Keratinocyte (primary cell): ENCODE results near the gene KCNK5. TPM values are rescaled to one million over a fixed set of nuclear protein-coding genes. Genes with fewer than 3 reads are reported as not detected.

Experiments used
- DNase-seq: peaks from one replicate; pipeline ENCODE4 v3.0.0-alpha.2; 2011; ENCODE audit warnings: low read depth, missing footprints, low spot score
- FAIRE-seq: peaks from 2 replicates; lab custom pipeline; 2011; peaks lifted over from hg19 to GRCh38; lab: Jason Lieb, UNC
- H2AFZ ChIP-seq: 2 replicates; pipeline ENCODE4 v1.6.0; 2012; ENCODE audit warnings: low read length, control low read depth, inconsistent platforms; ENCODE audit not compliant: control insufficient read depth
- H3K27ac ChIP-seq: 2 replicates; pipeline ENCODE4 v1.5.1; 2011; ENCODE audit warnings: low read length; ENCODE audit not compliant: control insufficient read depth, insufficient read depth
- H3K27me3 ChIP-seq: 3 replicates; pipeline ENCODE4 v1.6.0; 2011; ENCODE audit warnings: low read length; ENCODE audit not compliant: control insufficient read depth, insufficient read depth; ENCODE audit errors: extremely low read depth
- H3K36me3 ChIP-seq, 2 experiments: 2 replicates in 1 of 2; 3 replicates in 1 of 2; pipeline ENCODE4 v1.5.1; 2011; ENCODE audit warnings: low read length in 2 of 2, mild to moderate bottlenecking in 1 of 2; ENCODE audit not compliant: control insufficient read depth in 2 of 2, insufficient read depth in 2 of 2; ENCODE audit errors: extremely low read depth in 1 of 2
- H3K4me1 ChIP-seq: 3 replicates; pipeline ENCODE4 v1.5.1; 2011; ENCODE audit warnings: low read length; ENCODE audit not compliant: control insufficient read depth, insufficient read depth; ENCODE audit errors: extremely low read depth
- H3K4me2 ChIP-seq: 3 replicates; pipeline ENCODE4 v1.6.0; 2011; ENCODE audit warnings: low read depth, low read length; ENCODE audit not compliant: control insufficient read depth, insufficient read depth; ENCODE audit errors: extremely low read depth
- H3K4me3 ChIP-seq, 3 experiments: fragments of 200-600 bp in 1 of 3; sonication (generic) in 1 of 3; 2 replicates in 2 of 3; 3 replicates in 1 of 3; pipeline ENCODE4 v1.5.1; 2011 to 2016; ENCODE audit warnings: low read length in 3 of 3, mild to moderate bottlenecking in 3 of 3, control low read depth in 2 of 3, inconsistent platforms in 1 of 3, low read depth in 1 of 3, mixed read lengths in 1 of 3, mixed run types in 1 of 3, moderate library complexity in 1 of 3; ENCODE audit not compliant: control insufficient read depth in 2 of 3, insufficient read depth in 2 of 3; ENCODE audit errors: extremely low read depth in 1 of 3
- H3K79me2 ChIP-seq: 2 replicates; pipeline ENCODE4 v1.6.0; 2012; ENCODE audit warnings: low read length; ENCODE audit not compliant: control insufficient read depth, insufficient read depth
- H3K9ac ChIP-seq: 3 replicates; pipeline ENCODE4 v1.6.0; 2011; ENCODE audit warnings: low read length; ENCODE audit not compliant: control insufficient read depth, insufficient read depth; ENCODE audit errors: extremely low read depth
- H3K9me1 ChIP-seq: 3 replicates; pipeline ENCODE4 v1.6.0; 2011; ENCODE audit warnings: low read length; ENCODE audit not compliant: control insufficient read depth, insufficient read depth; ENCODE audit errors: extremely low read depth
- H3K9me3 ChIP-seq: 2 replicates; pipeline ENCODE4 v1.5.1; 2012; ENCODE audit warnings: low read depth, low read length; ENCODE audit not compliant: control insufficient read depth
- H4K20me1 ChIP-seq: 3 replicates; pipeline ENCODE4 v1.6.0; 2011; ENCODE audit warnings: low read length; ENCODE audit not compliant: control insufficient read depth, insufficient read depth; ENCODE audit errors: extremely low read depth
- CTCF ChIP-seq, 3 experiments: IDR thresholded peaks in 1 of 3; conservative IDR thresholded peaks in 1 of 3; optimal IDR thresholded peaks in 1 of 3; 2 replicates in 2 of 3; 3 replicates in 1 of 3; pipeline versions ENCODE3 to v1.5.1; 2011; ENCODE audit warnings: low read length in 3 of 3, mild to moderate bottlenecking in 3 of 3, moderate library complexity in 2 of 3, control low read depth in 1 of 3, inconsistent platforms in 1 of 3; ENCODE audit not compliant: insufficient read depth in 2 of 3; ENCODE audit errors: extremely low read depth in 1 of 3
- EZH2 ChIP-seq: IDR thresholded peaks from one replicate; pipeline ENCODE4 v1.6.1; 2012; ENCODE audit warnings: inconsistent platforms, mild to moderate bottlenecking, low read length, moderate library complexity
- dilution Hi-C: fragments of 300-500 bp; cut with MboI; formaldehyde crosslinking; loops from one replicate; pipeline ENCODE4 v1.7.0; 2020; ENCODE audit warnings: low sequenced_read_pairs; ENCODE audit not compliant: extremely low pct_ligation_motif_present
- polyA plus RNA-seq, 5 experiments: library from polyadenylated mRNA; depleted of rRNA in 3 of 5; stranded (reverse) in 3 of 5; stranded (forward) in 1 of 5; unstranded in 1 of 5; fragments of >200 nt; gene quantifications; 1 replicate in 1 of 5; 2 replicates in 3 of 5; 3 replicates in 1 of 5; pipeline versions ENCODE4 v1.2.1 to v1.2.3, GENCODE V29; 2011 to 2012; ENCODE audit warnings: missing spikeins in 2 of 5, low read depth in 1 of 5, low replicate concordance in 1 of 5

The KCNK5 gene
- polyA plus RNA-seq, 1 donor (not counting 4 experiments of a cell fraction or from before 2014, with no cell fraction given), result not detected

DNA sequence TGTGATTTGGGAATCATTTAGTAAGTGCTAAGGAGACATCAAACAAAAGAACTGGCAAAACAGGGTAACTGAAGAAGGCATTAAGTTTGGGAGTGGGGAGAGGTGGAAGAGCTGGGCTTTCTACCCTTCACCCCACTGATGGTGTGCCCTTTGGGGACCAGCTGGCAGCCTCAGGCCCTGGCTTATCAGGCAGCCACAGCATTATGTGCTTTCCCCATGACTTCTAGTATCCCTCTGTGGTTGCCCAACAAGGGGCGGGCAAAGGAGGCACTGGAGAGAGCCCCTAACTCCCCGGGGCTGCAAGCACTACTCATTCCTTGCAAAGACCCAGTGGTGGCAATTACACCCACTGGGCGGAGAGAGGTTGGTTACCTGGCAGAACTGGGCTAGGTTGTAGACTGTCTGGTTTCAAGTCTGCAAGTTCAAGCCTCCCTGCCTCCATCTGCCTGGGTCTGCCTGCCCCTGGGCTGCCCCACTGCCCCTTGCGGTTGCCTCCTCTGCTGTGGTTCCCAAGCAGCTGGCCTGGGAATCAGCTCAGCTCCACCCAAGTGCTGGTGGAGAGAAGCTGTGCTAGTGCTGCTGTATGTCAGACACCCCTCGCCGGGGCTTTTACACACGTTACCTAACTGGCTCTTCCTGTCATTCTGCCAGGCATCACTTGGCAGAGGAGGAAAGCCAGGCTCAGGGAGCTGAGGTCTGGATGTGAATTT is 29.9 kb downstream of the KCNK5 start:
- FAIRE-seq (no peak), DNase-seq (no peak)
- no peak overlapping the region for H3K9ac ChIP-seq
- dilution Hi-C loops, result no loop called here
- no peaks in the 10 kb centered on the region for H3K9me1 ChIP-seq
- no peaks in the 10 kb centered on the region for H3K79me2 ChIP-seq
- no peaks in the 10 kb centered on the region for H3K27me3 ChIP-seq
- no peaks in the 10 kb centered on the region for H4K20me1 ChIP-seq
- no peak overlapping the region for H3K27ac ChIP-seq
- no peak overlapping the region for H2AFZ ChIP-seq
- H3K4me3 ChIP-seq, result no peak overlapping the region
- H3K4me2 ChIP-seq, result no peak overlapping the region
- TF ChIP-seq EZH2, result no peak
- no peak for TF ChIP-seq CTCF (optimal IDR thresholded peaks at IDR 0.05 in 1 of 3, IDR thresholded peaks at IDR 0.05 in 1 of 3, conservative IDR thresholded peaks at IDR 0.05 in 1 of 3; ENCODE audit: extremely low read depth in 1 of 3, insufficient read depth in 2 of 3, low read length in 3 of 3)
- H3K36me3 ChIP-seq, result no peaks in the 10 kb centered on the region
- peaks cover 8% of the 10 kb centered on the region for H3K4me1 ChIP-seq
- H3K9me3 ChIP-seq, result no peaks in the 10 kb centered on the region

GRCh38 chr6:39198528-39198927 is 30.7 kb downstream of the KCNK5 start:
- Histone ChIP-seq H3K4me1 (peaks cover 2% of the 10 kb centered on the region), H3K27me3 (no peaks in the 10 kb centered on the region), H3K36me3 (no peaks in the 10 kb centered on the region), H3K4me3 (no peak overlapping the region), H3K27ac (no peak overlapping the region), H3K9me1 (no peaks in the 10 kb centered on the region), H3K9ac (no peak overlapping the region), H3K9me3 (no peaks in the 10 kb centered on the region), H3K4me2 (no peak overlapping the region), H2AFZ (no peak overlapping the region), H3K79me2 (no peaks in the 10 kb centered on the region), H4K20me1 (no peaks in the 10 kb centered on the region)
- no peak for FAIRE-seq
- dilution Hi-C loops, result no loop called here
- TF ChIP-seq EZH2 (no peak), CTCF (optimal IDR thresholded peaks at IDR 0.05 in 1 of 3, IDR thresholded peaks at IDR 0.05 in 1 of 3, conservative IDR thresholded peaks at IDR 0.05 in 1 of 3; ENCODE audit: extremely low read depth in 1 of 3, insufficient read depth in 2 of 3, low read length in 3 of 3) (no peak)
- no peak for DNase-seq
